Calu3 (cell line): Measurements from ENCODE around the gene ZCCHC17. TPM values are rescaled to one million over a fixed set of nuclear protein-coding genes. Genes with fewer than 3 reads are reported as not detected.

Source experiments
- BruUV-seq: library from RNA; stranded (reverse); fragments of 400-500 nt; replicated peaks from 2 replicates; lab custom pipeline; 2021; lab: Mats Ljungman, UMichigan
- CTCF ChIA-PET: fragments of 300-600 bp; sonication (Branson Sonifier 250); formaldehyde crosslinking; loops from one replicate; lab custom pipeline; 2022; ENCODE audit warnings: antibody characterized with exemption; lab: Charles Lee
- DNase-seq: peaks from one replicate; pipeline ENCODE4 v3.0.0; 2022
- H3K27ac Mint-ChIP-seq: one replicate; pipeline ENCODE4 v1.8.0; 2022; ENCODE audit warnings: mixed read lengths; ENCODE audit not compliant: unreplicated experiment
- H3K27me3 Mint-ChIP-seq: one replicate; pipeline ENCODE4 v1.8.0; 2022; ENCODE audit warnings: mixed read lengths; ENCODE audit not compliant: unreplicated experiment
- H3K36me3 Mint-ChIP-seq: one replicate; pipeline ENCODE4 v1.8.0; 2022; ENCODE audit warnings: mild to moderate bottlenecking, moderate library complexity, mixed read lengths; ENCODE audit not compliant: insufficient read depth, unreplicated experiment
- H3K4me1 Mint-ChIP-seq: one replicate; pipeline ENCODE4 v1.8.0; 2022; ENCODE audit warnings: mild to moderate bottlenecking, low read depth, mixed read lengths; ENCODE audit not compliant: unreplicated experiment
- H3K4me3 Mint-ChIP-seq: one replicate; pipeline ENCODE4 v1.8.0; 2022; ENCODE audit warnings: mild to moderate bottlenecking, low read depth, moderate library complexity, mixed read lengths; ENCODE audit not compliant: unreplicated experiment
- H3K9me3 Mint-ChIP-seq: one replicate; pipeline ENCODE4 v1.8.0; 2022; ENCODE audit warnings: low read depth, mixed read lengths; ENCODE audit not compliant: unreplicated experiment
- intact Hi-C: fragments of 100-400 bp; cut with micrococcal nuclease; formaldehyde crosslinking; loops from one replicate; pipeline ENCODE4 v1.10.0; 2022; ENCODE audit not compliant: unreplicated experiment
- total RNA-seq: library from RNA; stranded (reverse); gene quantifications from 2 replicates; pipeline ENCODE4 v1.2.3, GENCODE V29; 2022
- TF ChIP-seq, protein P1 (sequence below): fragments of 200-600 bp; IDR thresholded peaks from one replicate; pipeline ENCODE4 v1.8.0; 2022; ENCODE audit warnings: antibody characterized with exemption; ENCODE audit not compliant: unreplicated experiment

Gene ZCCHC17
- total RNA-seq, 1 experiment from 2014 or later = 28.5 TPM

DNA sequence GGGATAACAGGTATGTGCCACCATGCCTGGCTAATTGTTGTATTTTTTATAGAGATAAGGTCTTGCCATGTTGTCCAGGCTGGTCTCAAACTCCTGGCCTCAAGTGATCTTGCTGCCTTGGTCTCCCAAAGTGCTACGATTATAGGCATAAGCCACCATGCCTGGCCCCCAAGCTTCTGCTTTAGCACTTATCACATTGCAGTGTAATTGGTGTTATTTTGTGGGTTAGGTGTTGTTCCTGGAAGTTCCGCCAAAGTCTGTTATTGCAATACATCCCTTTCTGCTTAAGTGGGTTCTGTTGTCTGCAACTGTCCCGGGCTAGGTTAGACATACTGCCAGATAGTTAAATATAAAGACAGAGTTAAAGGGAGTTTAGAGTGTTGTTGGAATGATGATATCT, 3.4 kb downstream of the ZCCHC17 start:
- Mint-ChIP-seq H3K9me3 (no peaks in the 10 kb centered on the region), H3K27ac (no peak overlapping the region), H3K4me3 (no peak overlapping the region), H3K36me3 (peaks cover 4% of the 10 kb centered on the region), H3K27me3 (no peaks in the 10 kb centered on the region), H3K4me1 (peaks cover 14% of the 10 kb centered on the region)
- DNase-seq = no peak
- CTCF ChIA-PET = no interaction called here
- TF ChIP-seq, protein P1, sequence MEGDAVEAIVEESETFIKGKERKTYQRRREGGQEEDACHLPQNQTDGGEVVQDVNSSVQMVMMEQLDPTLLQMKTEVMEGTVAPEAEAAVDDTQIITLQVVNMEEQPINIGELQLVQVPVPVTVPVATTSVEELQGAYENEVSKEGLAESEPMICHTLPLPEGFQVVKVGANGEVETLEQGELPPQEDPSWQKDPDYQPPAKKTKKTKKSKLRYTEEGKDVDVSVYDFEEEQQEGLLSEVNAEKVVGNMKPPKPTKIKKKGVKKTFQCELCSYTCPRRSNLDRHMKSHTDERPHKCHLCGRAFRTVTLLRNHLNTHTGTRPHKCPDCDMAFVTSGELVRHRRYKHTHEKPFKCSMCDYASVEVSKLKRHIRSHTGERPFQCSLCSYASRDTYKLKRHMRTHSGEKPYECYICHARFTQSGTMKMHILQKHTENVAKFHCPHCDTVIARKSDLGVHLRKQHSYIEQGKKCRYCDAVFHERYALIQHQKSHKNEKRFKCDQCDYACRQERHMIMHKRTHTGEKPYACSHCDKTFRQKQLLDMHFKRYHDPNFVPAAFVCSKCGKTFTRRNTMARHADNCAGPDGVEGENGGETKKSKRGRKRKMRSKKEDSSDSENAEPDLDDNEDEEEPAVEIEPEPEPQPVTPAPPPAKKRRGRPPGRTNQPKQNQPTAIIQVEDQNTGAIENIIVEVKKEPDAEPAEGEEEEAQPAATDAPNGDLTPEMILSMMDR = no peak
- no TSS peak for BruUV-seq
- intact Hi-C loops = no loop called here

DNA sequence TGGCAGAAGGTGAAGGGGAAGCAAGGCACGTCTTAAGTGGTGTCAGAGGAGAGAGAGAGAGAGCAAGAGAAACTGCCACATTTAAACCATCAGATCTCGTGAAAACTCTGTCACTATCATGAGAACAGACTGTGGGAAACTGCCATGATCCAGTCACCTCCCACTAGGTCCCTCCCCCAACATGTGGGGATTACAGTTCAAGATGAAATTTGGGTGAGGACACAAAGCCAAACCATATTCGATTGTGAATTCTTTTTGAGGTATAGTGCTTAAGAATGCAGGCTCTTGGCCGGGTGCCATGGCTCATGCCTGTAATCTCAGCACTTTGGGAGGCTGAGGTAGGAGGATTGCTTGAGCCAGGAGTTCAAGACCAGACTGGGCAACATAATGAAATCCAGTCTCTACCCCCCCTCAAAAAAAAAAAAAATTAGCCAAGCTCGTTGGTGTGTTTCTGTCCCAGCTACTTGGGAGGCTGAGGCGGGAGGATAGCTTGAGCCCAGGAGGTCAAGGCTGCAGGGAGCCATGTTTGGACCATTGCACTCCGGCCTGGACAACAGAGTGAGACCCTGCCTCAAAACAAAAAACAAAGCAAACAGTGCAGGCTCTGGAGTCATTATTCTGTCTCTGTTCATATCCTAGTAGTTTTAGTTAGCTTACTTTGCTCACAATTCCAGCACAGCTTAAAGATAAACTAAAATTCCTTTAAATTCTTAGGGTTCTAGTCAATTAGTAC, 6.0 kb downstream of the ZCCHC17 start:
- Mint-ChIP-seq H3K27me3 (no peaks in the 10 kb centered on the region), H3K9me3 (no peaks in the 10 kb centered on the region), H3K27ac (no peak overlapping the region), H3K36me3 (peaks cover 4% of the 10 kb centered on the region), H3K4me1 (peaks cover 8% of the 10 kb centered on the region), H3K4me3 (no peak overlapping the region)
- CTCF ChIA-PET = no interaction called here
- DNase-seq = no peak
- BruUV-seq = no TSS peak
- intact Hi-C loops = no loop called here
- TF ChIP-seq, protein P1 = no peak

DNA sequence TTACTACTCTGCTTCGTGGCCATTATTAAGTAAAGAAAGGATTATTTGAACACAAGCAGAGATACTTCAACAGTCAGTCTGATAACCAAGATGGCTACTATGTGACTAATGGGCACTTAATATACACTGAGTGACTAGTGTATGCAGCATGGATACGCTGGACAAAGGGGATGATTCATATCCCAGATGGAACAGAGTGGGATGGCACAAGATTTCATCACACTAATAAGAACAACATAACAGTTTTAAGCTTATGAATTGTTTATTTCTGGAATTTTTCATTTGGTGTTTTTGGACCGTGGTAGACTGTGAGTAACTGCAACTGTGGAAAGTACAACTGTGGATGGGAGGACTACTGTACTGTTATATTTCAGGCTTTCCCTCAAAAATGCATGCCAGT, 9.4 kb downstream of the ZCCHC17 start:
- CTCF ChIA-PET = no interaction called here
- TF ChIP-seq, protein P1 = no peak
- BruUV-seq = no TSS peak
- peaks cover 8% of the 10 kb centered on the region for H3K4me1 Mint-ChIP-seq
- no peak for DNase-seq
- peaks cover 4% of the 10 kb centered on the region for H3K36me3 Mint-ChIP-seq
- no peaks in the 10 kb centered on the region for H3K27me3 Mint-ChIP-seq
- no peak overlapping the region for H3K27ac Mint-ChIP-seq
- H3K4me3 Mint-ChIP-seq = no peak overlapping the region
- intact Hi-C loops = no loop called here
- no peaks in the 10 kb centered on the region for H3K9me3 Mint-ChIP-seq

DNA sequence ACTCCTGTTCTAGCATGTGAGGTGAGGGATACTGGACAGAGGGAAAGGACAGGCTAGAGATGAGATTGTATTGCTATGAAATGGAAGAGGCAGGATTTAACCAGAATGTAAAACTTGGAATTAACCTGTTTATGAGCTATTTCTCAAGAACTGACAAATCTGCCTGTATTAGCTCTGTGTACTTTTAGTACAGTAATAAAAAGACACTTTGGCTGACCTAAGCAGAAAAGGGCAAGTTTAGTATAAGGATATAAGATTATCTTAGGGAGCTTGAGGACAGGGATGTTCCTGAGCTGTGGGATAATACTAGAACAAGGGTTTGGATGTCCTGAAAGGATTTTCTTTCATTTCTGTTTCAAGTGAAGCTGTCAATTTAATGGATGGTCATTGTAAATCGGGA, 11.2 kb downstream of the ZCCHC17 start:
- no peaks in the 10 kb centered on the region for H3K9me3 Mint-ChIP-seq
- DNase-seq = no peak
- no TSS peak for BruUV-seq
- H3K4me1 Mint-ChIP-seq = peaks cover 8% of the 10 kb centered on the region
- CTCF ChIA-PET = interaction anchor here (0.6 kb wide), 1 partner anchor 227 kb away, joined by 5 read pairs; no protein-coding TSS in a partner anchor
- intact Hi-C loops = no loop called here
- H3K27me3 Mint-ChIP-seq = no peaks in the 10 kb centered on the region
- H3K27ac Mint-ChIP-seq = no peak overlapping the region
- no peak overlapping the region for H3K4me3 Mint-ChIP-seq
- H3K36me3 Mint-ChIP-seq = peaks cover 13% of the 10 kb centered on the region
- TF ChIP-seq, protein P1 = no peak
